ENCODE measurements around the gene PTGER4. TPM values are rescaled to one million over a fixed set of nuclear protein-coding genes. Genes with fewer than 3 reads are reported as not detected.

PTGER4 gene
- total RNA-seq = 16.4 and 29.9 TPM in 2 replicates

GRCh38 chr5:40679913-40680681 is at the start of gene PTGER4:
TSS of gene PTGER4 (plus strand) at chr5:40679915. CDS start at chr5:40680994, 1,079 bp downstream.

Small RNA genes within 50 kb of the gene (small RNA-seq; reads per million reads assigned to genes)
- not detected for gene RF00092

Other genes starting within 250 kb of the PTGER4 start
- gene TTC33, start 76.0 kb downstream of the PTGER4 start, total RNA-seq = 10.4 and 13.1 TPM in 2 replicates
- 106 and 118 TPM in 2 replicates for gene PRKAA1, start 118.5 kb downstream of the PTGER4 start, total RNA-seq
- 83.5 and 210 TPM in 2 replicates for gene RPL37, start 155.3 kb downstream of the PTGER4 start, total RNA-seq
- 14.6 and 18.0 TPM in 2 replicates for gene CARD6, start 161.5 kb downstream of the PTGER4 start, total RNA-seq
- not detected in 2 replicates for gene C7, start 229.6 kb downstream of the PTGER4 start, total RNA-seq

Data from hair follicle dermal papilla cell (primary cell).